ENCODE measurements around the gene CCDC85A.

CCDC85A gene

DNA sequence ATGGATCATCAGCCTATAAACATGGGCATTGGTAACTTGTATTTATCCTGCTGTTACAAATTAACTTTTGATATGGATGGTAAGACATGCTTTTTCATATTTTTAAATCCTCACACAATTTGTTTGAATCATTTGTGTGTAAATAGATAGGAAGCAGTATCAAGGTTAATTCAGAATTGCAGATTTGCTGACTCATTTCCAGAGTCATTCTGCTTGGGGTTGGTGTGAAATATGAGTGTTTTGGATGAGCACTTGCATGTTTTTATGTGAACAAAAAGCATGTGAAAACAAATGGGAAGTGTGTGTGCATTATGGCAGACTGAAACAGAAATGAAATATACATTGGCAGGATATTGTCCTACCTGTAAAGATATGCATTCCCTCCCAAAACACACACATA is 11.8 kb downstream of the CCDC85A start:
- DNase-seq (ENCODE audit: low read depth) = no peak

- DNase-seq (ENCODE audit: low read depth) = no peak
These were observed 14.0 kb downstream of the CCDC85A start for GRCh38 chr2:56197816-56198215.

GRCh38 chr2:56198936-56199335 is 15.1 kb downstream of the CCDC85A start:
- DNase-seq (ENCODE audit: low read depth) = no peak

- DNase-seq (ENCODE audit: low read depth) = no peak
These were observed 15.7 kb downstream of the CCDC85A start for GRCh38 chr2:56199492-56199891.

DNA sequence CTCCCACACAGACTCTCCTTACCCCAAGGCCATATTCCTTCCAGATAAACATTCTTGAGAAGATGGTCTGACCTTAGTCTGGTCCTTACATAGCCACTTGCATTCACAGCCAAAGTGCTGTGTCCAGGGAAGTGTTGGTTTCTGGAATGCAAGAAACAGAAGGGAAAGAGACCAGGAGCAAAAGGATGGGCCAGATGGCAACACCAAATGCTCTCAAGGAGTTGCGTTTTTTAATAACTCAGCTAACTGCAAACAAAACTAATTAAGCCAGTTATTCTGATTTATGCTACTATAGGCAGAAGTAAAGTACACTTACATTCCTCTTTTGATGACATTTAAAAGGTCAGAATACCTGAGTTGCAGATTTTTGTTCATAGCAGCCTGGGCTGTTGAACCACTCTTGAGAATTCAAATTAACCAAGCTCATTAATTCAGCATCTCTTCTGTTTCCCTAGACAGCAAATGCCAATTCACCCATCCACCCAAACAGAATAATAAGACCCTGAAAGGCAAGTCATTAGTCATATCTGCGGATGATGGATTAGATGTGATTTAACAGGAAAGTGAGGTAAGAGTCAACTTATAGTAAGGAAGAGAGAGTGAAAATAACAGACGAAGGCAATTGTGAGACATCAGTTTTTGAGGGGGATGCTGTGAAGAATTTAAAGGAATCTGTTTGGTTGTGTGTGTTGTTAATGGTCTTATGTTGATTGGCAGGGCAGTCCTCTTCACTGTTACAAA is 18.8 kb downstream of the CCDC85A start:
- no peak for DNase-seq (ENCODE audit: low read depth)

DNA sequence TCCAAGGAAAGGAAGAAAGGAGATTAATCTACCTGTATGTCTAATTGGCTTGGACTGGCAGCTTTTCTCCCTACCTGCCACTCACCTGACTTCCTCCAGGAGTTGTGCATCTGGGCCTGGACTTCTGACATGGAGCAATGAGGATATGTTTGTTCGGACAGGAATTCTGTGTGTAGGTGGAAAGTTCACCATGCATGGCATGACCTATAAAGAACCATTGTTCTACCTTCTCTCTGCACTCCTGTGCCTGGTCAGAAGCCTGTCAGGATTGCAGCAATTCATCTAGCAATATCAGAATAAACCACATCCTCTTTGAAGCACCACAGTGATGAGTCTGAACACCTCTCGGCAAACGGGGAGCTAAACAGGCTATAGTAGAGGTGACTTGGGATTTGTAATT is 20.8 kb downstream of the CCDC85A start:
- DNase-seq (ENCODE audit: low read depth) = no peak

DNA sequence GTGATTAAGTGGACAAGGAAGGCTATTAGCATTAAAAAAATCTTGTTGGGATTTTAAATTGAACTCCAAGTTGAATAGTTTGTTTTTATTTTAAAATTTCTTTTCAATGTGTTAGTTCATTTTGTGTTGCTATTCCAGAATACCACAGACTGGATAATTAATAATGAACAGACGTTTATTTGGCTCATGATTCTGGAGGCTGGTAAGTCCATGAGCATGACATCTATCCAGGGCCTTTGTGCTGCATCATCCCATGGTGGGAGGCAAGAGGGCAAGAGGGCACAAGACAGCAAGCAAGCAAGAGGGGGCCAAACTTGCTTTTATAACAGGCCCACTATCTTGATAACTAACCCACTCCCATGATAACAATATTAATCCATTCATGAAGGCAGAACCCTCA is 22.5 kb downstream of the CCDC85A start:
- no peak for DNase-seq (ENCODE audit: low read depth)

DNA sequence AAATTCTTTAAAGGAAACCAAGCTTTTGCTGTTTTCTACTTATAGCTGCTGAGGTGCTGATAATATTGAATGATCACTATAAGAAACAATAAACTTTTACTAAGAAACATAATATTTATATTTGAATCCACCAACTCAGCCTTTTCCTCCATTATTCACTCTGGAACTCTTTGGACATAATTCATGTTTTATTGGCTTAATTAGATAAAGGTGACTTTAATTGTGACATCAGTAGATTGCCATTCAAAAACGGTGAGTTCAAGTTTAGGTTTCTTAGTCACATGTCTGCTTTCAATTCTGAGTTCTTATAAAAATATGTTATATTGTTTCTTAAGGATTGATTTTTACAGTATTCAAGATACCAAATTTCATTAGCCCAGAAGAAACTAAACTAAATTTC is 24.0 kb downstream of the CCDC85A start:
- DNase-seq (ENCODE audit: low read depth) = no peak

DNA sequence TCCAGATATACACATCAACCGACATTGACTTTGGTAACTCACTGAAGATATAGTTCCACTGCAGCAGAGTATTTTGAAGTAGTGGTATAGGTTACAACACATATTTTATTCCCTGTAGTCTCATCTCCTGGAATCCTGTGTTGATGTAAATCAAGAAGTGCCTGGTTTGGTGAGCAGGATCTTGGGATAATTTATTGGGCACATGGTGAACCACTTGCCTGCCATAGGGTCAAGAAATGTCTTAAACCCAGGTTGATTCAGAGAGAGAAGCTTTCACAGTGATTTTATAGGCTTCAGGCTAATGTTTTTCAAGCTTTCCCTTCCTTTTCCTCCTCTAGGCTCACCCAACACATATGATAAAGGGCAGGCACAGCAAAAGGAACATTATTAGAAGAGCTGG is 24.6 kb downstream of the CCDC85A start:
- no peak for DNase-seq (ENCODE audit: low read depth)

DNA sequence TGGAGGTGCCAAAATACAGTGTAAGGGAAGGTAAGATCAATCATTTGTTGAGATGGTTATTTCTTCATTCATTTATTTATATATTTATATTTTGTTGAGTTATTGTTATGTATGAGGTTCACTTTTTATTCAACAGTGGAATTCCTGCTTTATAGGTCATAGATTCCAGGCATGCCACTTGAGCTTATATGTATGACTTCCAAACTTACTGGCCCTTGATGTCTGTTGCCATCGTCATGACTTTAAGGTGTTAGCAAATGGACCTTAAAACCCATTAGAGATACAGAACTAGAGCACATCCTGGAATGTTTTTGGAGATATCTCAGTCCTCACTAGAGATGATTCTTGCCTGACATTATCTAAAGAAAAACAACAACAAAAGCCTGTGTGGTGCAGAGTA is 25.9 kb downstream of the CCDC85A start:
- no peak for DNase-seq (ENCODE audit: low read depth)

- DNase-seq (ENCODE audit: low read depth) = no peak
These were observed 26.5 kb downstream of the CCDC85A start for GRCh38 chr2:56210291-56210690.

- DNase-seq (ENCODE audit: low read depth) = no peak
These were observed 27.3 kb downstream of the CCDC85A start for GRCh38 chr2:56211048-56211447.

- no peak for DNase-seq (ENCODE audit: low read depth)
These were observed 32.1 kb downstream of the CCDC85A start for GRCh38 chr2:56215911-56216310.

GRCh38 chr2:56217106-56217505 is 33.3 kb downstream of the CCDC85A start:
- no peak for DNase-seq (ENCODE audit: low read depth)

- DNase-seq (ENCODE audit: low read depth) = no peak
These were observed 38.7 kb downstream of the CCDC85A start for GRCh38 chr2:56222481-56222880.

DNA sequence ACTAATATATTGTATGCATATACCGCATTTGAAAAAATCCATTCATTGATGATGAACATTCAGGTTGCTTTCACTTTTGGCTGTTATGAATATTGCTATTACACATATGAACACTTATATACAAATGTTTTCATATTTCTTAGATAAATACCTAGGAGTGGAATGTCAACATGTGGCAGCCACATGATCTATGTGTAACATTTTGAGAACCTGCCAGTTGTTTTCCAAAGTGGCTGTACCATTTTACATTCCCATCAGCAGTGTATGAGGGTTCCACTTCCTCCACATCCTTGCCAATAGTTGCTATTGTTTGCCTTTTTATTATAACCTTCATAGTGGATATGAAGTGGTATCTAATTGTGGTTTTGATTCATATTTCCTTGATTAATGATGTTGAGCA is 40.5 kb downstream of the CCDC85A start:
- DNase-seq (ENCODE audit: low read depth) = no peak

- no peak for DNase-seq (ENCODE audit: low read depth)
These were observed 44.0 kb downstream of the CCDC85A start for GRCh38 chr2:56227811-56228210.

- DNase-seq (ENCODE audit: low read depth) = no peak
These were observed 45.7 kb downstream of the CCDC85A start for GRCh38 chr2:56229397-56230060.

GRCh38 chr2:56230156-56230555 is 46.4 kb downstream of the CCDC85A start:
- no peak for DNase-seq (ENCODE audit: low read depth)

GRCh38 chr2:56231361-56231760 is 47.6 kb downstream of the CCDC85A start:
- no peak for DNase-seq (ENCODE audit: low read depth)

GRCh38 chr2:56232912-56233311 is 49.1 kb downstream of the CCDC85A start:
- DNase-seq (ENCODE audit: low read depth) = no peak

- no peak for DNase-seq (ENCODE audit: low read depth)
These were observed 50.5 kb downstream of the CCDC85A start for GRCh38 chr2:56234241-56234640.

DNA sequence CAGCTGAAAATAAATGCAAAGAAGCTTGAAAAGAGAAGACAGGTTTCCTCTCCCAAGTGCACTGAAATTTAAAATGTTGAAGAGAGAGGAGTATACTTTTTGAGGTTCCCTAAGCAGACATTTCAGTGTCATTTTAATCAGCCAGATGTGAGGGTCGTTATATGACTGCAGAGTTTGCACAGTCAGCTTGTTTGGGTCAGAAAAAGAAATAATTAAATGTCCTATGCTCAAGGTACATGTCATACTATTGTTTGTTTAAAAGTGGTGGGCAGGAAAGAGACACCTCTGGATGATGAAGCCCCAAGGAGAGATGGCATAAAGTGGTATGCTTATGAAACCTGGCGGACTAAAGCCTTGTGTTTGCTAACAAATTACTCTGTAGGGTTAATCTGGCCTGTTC is 55.2 kb downstream of the CCDC85A start:
- no peak for DNase-seq (ENCODE audit: low read depth)

DNA sequence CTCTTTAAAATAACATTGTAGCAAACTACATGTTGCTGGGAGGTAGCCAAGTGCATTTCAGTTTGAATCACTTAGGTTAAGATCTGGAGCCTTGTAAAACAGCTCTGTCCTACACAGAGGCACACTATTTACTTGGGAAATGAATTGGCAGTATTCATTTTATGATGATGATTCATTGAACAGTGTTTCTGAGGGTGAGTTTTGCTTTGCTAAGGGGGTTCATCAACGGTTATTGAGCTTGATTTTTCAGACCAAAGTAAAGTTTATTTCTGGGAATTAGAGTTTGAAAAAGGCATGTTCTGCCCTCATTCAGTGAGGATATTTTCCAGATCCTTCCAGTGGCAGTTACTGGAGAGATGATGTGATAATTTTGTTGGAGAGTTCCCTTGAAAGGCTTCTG is 55.6 kb downstream of the CCDC85A start:
- DNase-seq (ENCODE audit: low read depth) = no peak
